Neural cell (in vitro differentiated cells): ENCODE results near the gene BRD9.
"Not testable (repeated sequence)": the region's sequence is repeated elsewhere in the genome, so short reads cannot be mapped to it uniquely, and the experiment has no call there.

Source experiments
- EP300 ChIP-seq: fragments of 450-650 bp; conservative IDR thresholded peaks from 2 replicates; pipeline ENCODE4 v1.6.1; 2014; ENCODE audit warnings: antibody characterized with exemption, mild to moderate bottlenecking, moderate library complexity; ENCODE audit not compliant: poor library complexity, severe bottlenecking
- EZH2 ChIP-seq: fragments of 200-600, 300-800 bp; shearing (Covaris generic), sonication (generic); IDR thresholded peaks from 2 replicates; pipeline ENCODE4 v1.6.1; 2014; ENCODE audit warnings: antibody characterized with exemption, low read length, borderline replicate concordance, mild to moderate bottlenecking; ENCODE audit not compliant: insufficient read depth, poor library complexity, severe bottlenecking
- MXI1 ChIP-seq: fragments of 450-650 bp; conservative IDR thresholded peaks from 2 replicates; pipeline ENCODE4 v1.6.1; 2014; ENCODE audit warnings: antibody characterized with exemption, mild to moderate bottlenecking; ENCODE audit not compliant: poor library complexity, severe bottlenecking
- POLR2AphosphoS5 ChIP-seq: IDR thresholded peaks from 2 replicates; pipeline ENCODE4 v1.6.1; 2012
- RAD21 ChIP-seq: fragments of 450-650 bp; conservative IDR thresholded peaks from 2 replicates; pipeline ENCODE4 v1.6.1; 2014; ENCODE audit warnings: antibody characterized with exemption, mild to moderate bottlenecking, moderate library complexity
- SMC3 ChIP-seq: fragments of 450-650 bp; conservative IDR thresholded peaks from 2 replicates; pipeline ENCODE4 v1.6.1; 2014; ENCODE audit warnings: antibody characterized with exemption, mild to moderate bottlenecking, moderate library complexity; ENCODE audit not compliant: poor library complexity
- TF ChIP-seq, protein P1 (sequence below): fragments of 450-650 bp; IDR thresholded peaks from 2 replicates; pipeline ENCODE4 v1.5.1; 2014; ENCODE audit warnings: antibody characterized with exemption, mild to moderate bottlenecking, moderate library complexity; ENCODE audit not compliant: poor library complexity, severe bottlenecking
- TF ChIP-seq, protein P2 (sequence below): IDR thresholded peaks from 2 replicates; pipeline ENCODE4 v1.6.1; 2012; ENCODE audit warnings: borderline replicate concordance

DNA sequence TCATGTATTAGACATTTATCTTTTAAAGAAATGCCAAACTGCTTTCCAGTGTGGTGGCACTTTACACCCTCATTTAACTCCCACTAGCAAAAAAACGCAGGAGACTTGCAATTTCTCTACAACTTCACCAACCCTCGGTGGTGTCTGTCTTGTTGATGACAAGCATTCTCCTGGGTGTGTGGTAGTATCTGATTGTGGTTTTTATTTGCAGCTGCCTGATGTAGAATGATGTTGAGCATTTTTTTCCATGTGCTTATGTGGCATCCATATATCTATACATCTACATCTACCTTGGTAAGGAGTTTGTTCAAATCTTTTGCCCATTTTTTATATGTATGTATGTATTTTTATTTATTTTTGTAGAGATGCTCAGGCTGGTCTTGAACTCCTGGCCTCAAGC is 58.6 kb downstream of the BRD9 start:
- TF ChIP-seq, protein P1, sequence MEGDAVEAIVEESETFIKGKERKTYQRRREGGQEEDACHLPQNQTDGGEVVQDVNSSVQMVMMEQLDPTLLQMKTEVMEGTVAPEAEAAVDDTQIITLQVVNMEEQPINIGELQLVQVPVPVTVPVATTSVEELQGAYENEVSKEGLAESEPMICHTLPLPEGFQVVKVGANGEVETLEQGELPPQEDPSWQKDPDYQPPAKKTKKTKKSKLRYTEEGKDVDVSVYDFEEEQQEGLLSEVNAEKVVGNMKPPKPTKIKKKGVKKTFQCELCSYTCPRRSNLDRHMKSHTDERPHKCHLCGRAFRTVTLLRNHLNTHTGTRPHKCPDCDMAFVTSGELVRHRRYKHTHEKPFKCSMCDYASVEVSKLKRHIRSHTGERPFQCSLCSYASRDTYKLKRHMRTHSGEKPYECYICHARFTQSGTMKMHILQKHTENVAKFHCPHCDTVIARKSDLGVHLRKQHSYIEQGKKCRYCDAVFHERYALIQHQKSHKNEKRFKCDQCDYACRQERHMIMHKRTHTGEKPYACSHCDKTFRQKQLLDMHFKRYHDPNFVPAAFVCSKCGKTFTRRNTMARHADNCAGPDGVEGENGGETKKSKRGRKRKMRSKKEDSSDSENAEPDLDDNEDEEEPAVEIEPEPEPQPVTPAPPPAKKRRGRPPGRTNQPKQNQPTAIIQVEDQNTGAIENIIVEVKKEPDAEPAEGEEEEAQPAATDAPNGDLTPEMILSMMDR, result not testable (repeated sequence)
- not testable (repeated sequence) for TF ChIP-seq EP300, POLR2AphosphoS5, MXI1, EZH2, SMC3, RAD21
- TF ChIP-seq, protein P2, sequence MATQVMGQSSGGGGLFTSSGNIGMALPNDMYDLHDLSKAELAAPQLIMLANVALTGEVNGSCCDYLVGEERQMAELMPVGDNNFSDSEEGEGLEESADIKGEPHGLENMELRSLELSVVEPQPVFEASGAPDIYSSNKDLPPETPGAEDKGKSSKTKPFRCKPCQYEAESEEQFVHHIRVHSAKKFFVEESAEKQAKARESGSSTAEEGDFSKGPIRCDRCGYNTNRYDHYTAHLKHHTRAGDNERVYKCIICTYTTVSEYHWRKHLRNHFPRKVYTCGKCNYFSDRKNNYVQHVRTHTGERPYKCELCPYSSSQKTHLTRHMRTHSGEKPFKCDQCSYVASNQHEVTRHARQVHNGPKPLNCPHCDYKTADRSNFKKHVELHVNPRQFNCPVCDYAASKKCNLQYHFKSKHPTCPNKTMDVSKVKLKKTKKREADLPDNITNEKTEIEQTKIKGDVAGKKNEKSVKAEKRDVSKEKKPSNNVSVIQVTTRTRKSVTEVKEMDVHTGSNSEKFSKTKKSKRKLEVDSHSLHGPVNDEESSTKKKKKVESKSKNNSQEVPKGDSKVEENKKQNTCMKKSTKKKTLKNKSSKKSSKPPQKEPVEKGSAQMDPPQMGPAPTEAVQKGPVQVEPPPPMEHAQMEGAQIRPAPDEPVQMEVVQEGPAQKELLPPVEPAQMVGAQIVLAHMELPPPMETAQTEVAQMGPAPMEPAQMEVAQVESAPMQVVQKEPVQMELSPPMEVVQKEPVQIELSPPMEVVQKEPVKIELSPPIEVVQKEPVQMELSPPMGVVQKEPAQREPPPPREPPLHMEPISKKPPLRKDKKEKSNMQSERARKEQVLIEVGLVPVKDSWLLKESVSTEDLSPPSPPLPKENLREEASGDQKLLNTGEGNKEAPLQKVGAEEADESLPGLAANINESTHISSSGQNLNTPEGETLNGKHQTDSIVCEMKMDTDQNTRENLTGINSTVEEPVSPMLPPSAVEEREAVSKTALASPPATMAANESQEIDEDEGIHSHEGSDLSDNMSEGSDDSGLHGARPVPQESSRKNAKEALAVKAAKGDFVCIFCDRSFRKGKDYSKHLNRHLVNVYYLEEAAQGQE, result not testable (repeated sequence)
